Upper lobe of left lung (tissue), 4 donors: ENCODE results near the gene TSPAN12.

Source experiments
- EP300 ChIP-seq, 4 donors: sonication (generic); formaldehyde crosslinking; IDR thresholded peaks; one replicate each; pipeline ENCODE4 v1.5.1; 2017; ENCODE audit warnings: antibody characterized with exemption in 4 of 4, control low read depth in 2 of 4
- POLR2A ChIP-seq, 4 donors: fragments of 450-650 bp; IDR thresholded peaks; one replicate each; pipeline ENCODE4 v1.5.1; 2016 to 2017; ENCODE audit warnings: antibody characterized with exemption in 4 of 4, mild to moderate bottlenecking in 2 of 4
- POLR2AphosphoS5 ChIP-seq, 2 donors: sonication (generic); formaldehyde crosslinking; IDR thresholded peaks; one replicate each; pipeline ENCODE4 v1.5.1; 2017; ENCODE audit warnings: antibody characterized with exemption in 2 of 2
- TF ChIP-seq, protein P1 (sequence below), 6 experiments: fragments of 450-650 bp in 4 of 6; fragments of 200-600 bp in 2 of 6; sonication (generic) in 2 of 6; IDR thresholded peaks; one replicate each; pipeline ENCODE4 v1.5.1; 2016 to 2019; ENCODE audit warnings: antibody characterized with exemption in 6 of 6

GRCh38 chr7:120837599-120837998 lies 20.3 kb downstream of the TSPAN12 start:
- TF ChIP-seq EP300 (IDR thresholded peaks at IDR 0.05) (no peak), POLR2AphosphoS5 (IDR thresholded peaks at IDR 0.05) (no peak), POLR2A (IDR thresholded peaks at IDR 0.05) (no peak)
- TF ChIP-seq, protein P1, sequence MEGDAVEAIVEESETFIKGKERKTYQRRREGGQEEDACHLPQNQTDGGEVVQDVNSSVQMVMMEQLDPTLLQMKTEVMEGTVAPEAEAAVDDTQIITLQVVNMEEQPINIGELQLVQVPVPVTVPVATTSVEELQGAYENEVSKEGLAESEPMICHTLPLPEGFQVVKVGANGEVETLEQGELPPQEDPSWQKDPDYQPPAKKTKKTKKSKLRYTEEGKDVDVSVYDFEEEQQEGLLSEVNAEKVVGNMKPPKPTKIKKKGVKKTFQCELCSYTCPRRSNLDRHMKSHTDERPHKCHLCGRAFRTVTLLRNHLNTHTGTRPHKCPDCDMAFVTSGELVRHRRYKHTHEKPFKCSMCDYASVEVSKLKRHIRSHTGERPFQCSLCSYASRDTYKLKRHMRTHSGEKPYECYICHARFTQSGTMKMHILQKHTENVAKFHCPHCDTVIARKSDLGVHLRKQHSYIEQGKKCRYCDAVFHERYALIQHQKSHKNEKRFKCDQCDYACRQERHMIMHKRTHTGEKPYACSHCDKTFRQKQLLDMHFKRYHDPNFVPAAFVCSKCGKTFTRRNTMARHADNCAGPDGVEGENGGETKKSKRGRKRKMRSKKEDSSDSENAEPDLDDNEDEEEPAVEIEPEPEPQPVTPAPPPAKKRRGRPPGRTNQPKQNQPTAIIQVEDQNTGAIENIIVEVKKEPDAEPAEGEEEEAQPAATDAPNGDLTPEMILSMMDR (IDR thresholded peaks at IDR 0.05) = no peak
